ENCODE measurements around the gene HSPG2.

HSPG2 gene

GRCh38 chr1:21930080-21930571, 7.0 kb downstream of the HSPG2 start:
- no peak overlapping the region for H3K9ac ChIP-seq
- H4K20me1 ChIP-seq (ENCODE audit: insufficient read depth), result no peaks in the 10 kb centered on the region
- no peak overlapping the region for H3K4me3 ChIP-seq (IDR thresholded peaks at IDR 0.05; ENCODE audit: insufficient read depth, low read depth, low read length)
- H3K79me2 ChIP-seq (ENCODE audit: insufficient read depth, low read depth), result no peaks in the 10 kb centered on the region
- H3K4me2 ChIP-seq, result no peak overlapping the region
- no peaks in the 10 kb centered on the region for H3K4me1 ChIP-seq (ENCODE audit: low read depth, poor library complexity, severe bottlenecking)
- H2AFZ ChIP-seq (ENCODE audit: low read depth), result no peak overlapping the region
- TF ChIP-seq CTCF (conservative IDR thresholded peaks at IDR 0.05; ENCODE audit: low read depth, low read length), result no peak
- H3K27ac ChIP-seq, result no peak overlapping the region
- no peaks in the 10 kb centered on the region for H3K36me3 ChIP-seq (ENCODE audit: insufficient read depth)
- H3K27me3 ChIP-seq (ENCODE audit: insufficient read depth, low read depth), result no peaks in the 10 kb centered on the region; the same call in 1 of the 2 replicates

GRCh38 chr1:21927533-21928237, 9.4 kb downstream of the HSPG2 start:
- H3K4me1 ChIP-seq (ENCODE audit: low read depth, poor library complexity, severe bottlenecking), result no peaks in the 10 kb centered on the region
- no peak overlapping the region for H3K9ac ChIP-seq
- H3K27me3 ChIP-seq (ENCODE audit: insufficient read depth, low read depth), result no peaks in the 10 kb centered on the region; the same call in 1 of the 2 replicates
- H3K79me2 ChIP-seq (ENCODE audit: insufficient read depth, low read depth), result no peaks in the 10 kb centered on the region
- H3K4me2 ChIP-seq, result no peak overlapping the region
- no peak overlapping the region for H3K27ac ChIP-seq
- H2AFZ ChIP-seq (ENCODE audit: low read depth), result no peak overlapping the region
- H3K36me3 ChIP-seq (ENCODE audit: insufficient read depth), result no peaks in the 10 kb centered on the region
- no peak overlapping the region for H3K4me3 ChIP-seq (IDR thresholded peaks at IDR 0.05; ENCODE audit: insufficient read depth, low read depth, low read length)
- no peak for TF ChIP-seq CTCF (conservative IDR thresholded peaks at IDR 0.05; ENCODE audit: low read depth, low read length)
- no peaks in the 10 kb centered on the region for H4K20me1 ChIP-seq (ENCODE audit: insufficient read depth)

- Histone ChIP-seq H2AFZ (ENCODE audit: low read depth) (no peak overlapping the region), H3K36me3 (ENCODE audit: insufficient read depth) (no peaks in the 10 kb centered on the region), H3K4me1 (ENCODE audit: low read depth, poor library complexity, severe bottlenecking) (no peaks in the 10 kb centered on the region), H3K9ac (no peak overlapping the region), H3K27ac (no peak overlapping the region), H4K20me1 (ENCODE audit: insufficient read depth) (no peaks in the 10 kb centered on the region), H3K4me2 (no peak overlapping the region), H3K4me3 (IDR thresholded peaks at IDR 0.05; ENCODE audit: insufficient read depth, low read depth, low read length) (no peak overlapping the region), H3K27me3 (ENCODE audit: insufficient read depth, low read depth) (no peaks in the 10 kb centered on the region; the same call in 1 of the 2 replicates), H3K79me2 (ENCODE audit: insufficient read depth, low read depth) (no peaks in the 10 kb centered on the region)
- no peak for TF ChIP-seq CTCF (conservative IDR thresholded peaks at IDR 0.05; ENCODE audit: low read depth, low read length)
These were observed 10.1 kb downstream of the HSPG2 start for GRCh38 chr1:21926814-21927532.

DNA sequence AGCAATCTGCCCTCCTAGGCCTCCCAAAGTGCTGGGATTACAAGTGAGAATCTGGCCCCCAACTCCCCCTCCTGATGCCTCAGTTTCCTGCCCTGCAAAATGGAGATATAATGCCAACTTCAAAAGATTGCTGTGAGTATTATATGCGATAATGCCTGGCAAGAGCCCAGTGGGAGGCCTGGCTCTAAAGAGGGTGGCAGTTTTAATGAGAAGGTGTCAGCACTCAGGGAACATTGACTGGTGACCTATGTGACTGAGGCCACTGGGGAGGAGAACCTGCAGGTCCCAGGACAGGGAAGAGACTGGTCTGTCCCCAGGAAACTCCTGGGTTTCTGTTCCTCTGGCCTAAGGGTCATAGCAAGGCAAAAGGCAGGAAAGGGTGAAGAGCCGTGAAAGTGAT, 11.0 kb downstream of the HSPG2 start:
- TF ChIP-seq CTCF (conservative IDR thresholded peaks at IDR 0.05; ENCODE audit: low read depth, low read length), result no peak
- no peaks in the 10 kb centered on the region for H4K20me1 ChIP-seq (ENCODE audit: insufficient read depth)
- no peak overlapping the region for H3K4me3 ChIP-seq (IDR thresholded peaks at IDR 0.05; ENCODE audit: insufficient read depth, low read depth, low read length)
- no peak overlapping the region for H2AFZ ChIP-seq (ENCODE audit: low read depth)
- H3K79me2 ChIP-seq (ENCODE audit: insufficient read depth, low read depth), result no peaks in the 10 kb centered on the region
- no peak overlapping the region for H3K4me2 ChIP-seq
- no peaks in the 10 kb centered on the region; the same call in 1 of the 2 replicates for H3K27me3 ChIP-seq (ENCODE audit: insufficient read depth, low read depth)
- H3K36me3 ChIP-seq (ENCODE audit: insufficient read depth), result no peaks in the 10 kb centered on the region
- no peak overlapping the region for H3K9ac ChIP-seq
- no peak overlapping the region for H3K27ac ChIP-seq
- no peaks in the 10 kb centered on the region for H3K4me1 ChIP-seq (ENCODE audit: low read depth, poor library complexity, severe bottlenecking)

Measured in KMS-11 (cell line).